SK-N-DZ (cell line): Measurements from ENCODE around the gene PARD3B.

Experiments
- DNase-seq: peaks from one replicate; pipeline ENCODE4 v3.0.0-alpha.2; 2015; ENCODE audit warnings: low spot score

The PARD3B gene

DNA sequence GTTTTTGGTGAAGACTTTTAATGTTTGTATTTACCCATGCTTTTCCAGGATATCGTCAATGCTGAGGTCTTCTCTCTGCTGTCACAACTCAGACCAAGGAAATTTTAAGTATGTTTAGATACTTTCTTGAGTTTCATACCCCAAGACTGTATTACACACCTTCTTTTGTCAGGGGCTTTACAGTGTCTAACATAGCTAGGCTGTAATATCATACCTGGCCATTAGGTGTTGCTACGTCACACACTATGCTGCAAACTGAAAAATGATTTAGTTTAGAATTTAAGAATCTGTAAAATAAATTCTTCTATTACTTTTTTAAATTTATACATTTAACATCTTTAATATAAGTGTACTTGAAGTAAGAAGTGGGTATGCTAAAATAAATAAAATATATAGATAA, 778.7 kb downstream of the PARD3B start:
- DNase-seq = no peak

DNA sequence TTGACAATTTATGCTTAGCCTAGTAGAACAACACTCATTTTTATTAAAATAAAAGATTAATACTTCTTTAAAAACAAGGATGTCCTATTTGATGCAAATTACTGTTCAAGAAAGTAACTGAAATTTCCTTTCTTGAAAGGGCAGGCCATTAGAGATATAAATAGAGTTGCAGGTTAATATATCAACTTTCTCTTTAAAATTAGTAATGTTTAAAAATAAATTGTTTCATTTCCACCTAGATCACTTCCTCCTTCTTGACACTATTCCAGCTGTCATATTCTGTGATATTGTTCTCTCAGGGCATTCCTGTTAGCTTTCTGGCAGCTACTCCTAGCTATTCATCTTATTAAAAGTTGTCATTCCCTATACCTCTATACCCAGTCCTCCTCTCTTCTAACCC, 779.1 kb downstream of the PARD3B start:
- DNase-seq = no peak

DNA sequence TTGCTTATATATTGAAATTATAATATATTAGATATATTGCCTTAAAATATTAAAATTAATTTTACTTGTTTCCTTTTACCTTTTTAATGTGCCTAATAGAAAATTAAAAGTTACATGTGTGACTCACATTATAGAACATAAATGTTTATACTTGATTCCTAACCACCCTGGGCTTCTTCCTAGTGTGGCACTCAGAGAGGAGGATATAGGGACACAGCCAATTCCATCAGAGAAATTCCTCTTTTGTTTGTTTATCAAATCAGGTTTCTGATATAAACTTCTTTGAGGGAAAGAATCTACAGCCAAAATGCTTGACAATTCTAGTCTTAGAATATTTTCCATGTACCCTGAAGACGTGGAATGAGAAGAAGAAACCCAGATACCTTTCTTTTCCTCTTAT, 788.1 kb downstream of the PARD3B start:
- no peak for DNase-seq

DNA sequence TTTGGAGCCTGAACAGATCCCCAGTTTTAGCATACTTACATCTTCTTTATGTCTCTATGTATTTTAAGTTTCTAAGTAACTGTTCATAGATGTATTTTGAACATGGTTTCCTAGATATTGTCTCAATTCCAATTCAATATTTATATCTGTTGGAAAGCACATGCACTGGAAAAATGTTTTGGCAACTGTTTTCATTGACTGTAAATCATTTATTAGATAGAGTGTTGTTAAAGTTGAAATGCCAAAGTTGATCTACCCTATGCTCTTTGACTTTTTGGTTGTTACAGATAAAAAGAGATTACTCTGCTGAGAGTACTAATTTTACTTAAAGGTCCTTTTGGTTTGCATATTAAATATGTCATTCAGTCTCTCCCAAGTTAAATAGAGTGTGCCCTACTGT, 792.0 kb downstream of the PARD3B start:
- DNase-seq = no peak

DNA sequence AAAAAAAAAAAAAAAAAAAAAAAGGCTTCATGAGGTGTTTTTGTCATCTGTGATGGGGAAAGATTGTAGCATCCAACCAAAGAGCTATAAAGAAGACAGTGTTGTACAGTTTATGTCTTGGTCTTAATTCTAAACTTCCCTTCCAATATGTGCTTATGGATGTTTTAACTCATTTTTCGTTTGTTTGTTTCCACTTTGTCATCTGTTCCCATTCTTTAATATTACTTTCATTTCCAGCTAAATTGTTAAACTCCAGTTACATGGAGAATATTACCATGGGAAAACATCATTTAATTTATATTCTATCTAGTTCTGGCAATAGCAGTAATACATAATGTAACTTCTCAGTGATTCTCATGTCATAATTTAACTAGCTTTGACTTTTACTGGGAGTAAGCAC, 792.9 kb downstream of the PARD3B start:
- DNase-seq = no peak

DNA sequence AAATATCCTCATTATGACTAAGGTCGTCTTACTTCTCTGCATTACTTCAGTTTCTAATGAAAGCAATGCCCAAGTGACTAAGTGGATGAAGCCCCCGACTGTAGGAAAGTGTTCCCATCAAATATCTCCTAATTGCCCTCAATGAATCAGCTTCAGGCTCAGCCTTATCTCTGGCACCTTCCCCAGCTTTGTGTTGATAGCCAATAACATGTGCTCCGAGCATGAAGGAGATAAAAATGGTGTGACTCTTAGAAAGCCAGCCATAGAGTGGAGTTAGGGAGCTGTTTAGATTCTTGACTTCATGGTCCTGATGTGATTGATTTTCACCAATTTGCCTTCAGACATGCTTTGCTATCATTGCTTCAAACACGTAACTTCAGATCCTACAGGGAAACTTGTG, 797.8 kb downstream of the PARD3B start:
- DNase-seq = no peak

DNA sequence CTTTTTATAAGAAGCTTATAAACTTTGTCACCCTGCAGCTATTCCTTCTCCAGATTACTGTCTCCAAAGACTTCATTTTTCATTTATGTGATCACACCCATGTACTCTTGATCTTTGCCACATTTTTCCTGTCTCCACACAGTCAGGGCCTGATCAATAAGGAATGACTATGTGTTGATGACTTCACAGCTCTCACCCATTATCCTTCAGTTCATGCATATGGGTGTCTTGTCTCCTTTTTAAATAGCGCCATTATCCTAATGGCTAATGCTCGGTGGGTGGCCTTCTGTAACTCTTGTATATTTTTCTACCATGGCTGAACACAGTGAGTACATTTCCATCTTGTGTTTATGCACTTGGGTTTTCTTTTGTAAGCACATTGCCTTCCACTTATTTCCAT, 801.4 kb downstream of the PARD3B start:
- DNase-seq = no peak

DNA sequence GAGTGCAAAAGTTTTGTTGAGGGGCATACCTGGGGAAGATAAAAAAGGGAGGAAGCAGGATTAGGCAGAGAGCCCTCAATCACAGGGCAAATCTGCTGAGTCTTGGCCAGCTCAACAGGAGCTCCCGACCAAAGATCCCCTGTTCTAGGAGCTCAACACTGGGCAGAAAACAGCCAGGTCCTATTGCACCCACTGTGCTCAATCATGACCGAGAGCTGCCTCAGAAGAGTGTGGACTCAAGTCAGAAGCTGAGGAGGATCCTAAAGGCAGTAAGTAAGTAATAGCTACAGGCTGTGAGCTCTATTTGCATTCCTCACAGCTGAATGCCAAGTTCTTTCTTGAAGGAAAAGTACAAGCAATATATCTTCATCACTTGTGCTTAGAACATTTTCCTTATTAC, 802.6 kb downstream of the PARD3B start:
- no peak for DNase-seq

DNA sequence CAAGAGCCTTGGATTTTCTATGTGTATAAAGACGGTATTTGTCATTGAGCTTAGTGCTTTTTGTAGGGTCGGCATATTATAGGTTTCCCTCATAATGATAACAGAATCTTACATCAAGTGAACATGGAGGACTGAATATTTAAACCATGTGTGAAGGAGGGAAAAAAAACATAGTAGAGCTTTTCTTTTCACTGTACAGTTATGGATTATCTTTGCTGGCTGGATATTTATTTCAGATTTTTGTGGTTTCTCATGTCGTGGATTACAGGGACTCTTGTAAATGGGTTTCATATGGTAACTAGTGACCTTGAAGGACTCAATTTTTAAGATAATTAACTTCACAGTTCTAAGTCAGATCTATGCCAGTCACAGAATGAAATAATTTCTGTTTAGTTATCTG, 806.8 kb downstream of the PARD3B start:
- no peak for DNase-seq

DNA sequence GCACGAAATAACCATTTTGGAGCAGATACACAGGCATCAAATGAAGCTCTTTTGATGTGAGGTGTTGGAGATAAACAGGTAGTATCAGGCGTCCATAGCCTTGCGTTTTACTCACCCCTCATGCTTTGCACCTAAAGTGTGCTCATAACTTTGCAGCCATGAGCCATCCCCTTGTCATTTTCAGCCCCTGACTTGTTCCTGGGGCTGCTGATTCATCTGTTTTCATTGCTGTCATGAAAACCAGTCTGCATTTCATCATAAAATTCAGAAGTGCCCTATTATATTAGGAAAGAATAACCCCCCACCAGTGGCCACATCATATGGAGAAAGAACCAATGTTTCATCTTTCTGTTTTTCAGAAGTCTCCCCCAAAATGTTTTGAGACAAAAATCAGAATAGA, 807.3 kb downstream of the PARD3B start:
- DNase-seq = peak; percentile 14

DNA sequence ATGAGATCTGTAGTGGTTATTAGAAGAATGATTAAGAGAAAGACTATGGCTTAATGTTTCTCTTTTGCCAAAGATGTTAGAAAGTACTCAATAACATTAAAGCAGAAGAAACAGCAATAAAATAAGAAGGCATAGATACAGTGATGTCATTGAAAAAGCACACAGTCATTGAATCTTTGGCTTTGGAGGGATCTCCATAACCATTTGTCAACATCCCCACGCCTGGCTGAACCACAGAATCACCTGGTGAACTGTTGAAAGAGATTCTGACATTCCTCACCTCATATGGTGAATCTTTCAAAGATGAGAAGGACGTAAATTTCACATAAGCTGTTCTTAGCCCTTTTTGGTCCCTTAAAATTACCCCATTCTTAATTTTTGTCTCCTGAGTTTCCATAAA, 812.5 kb downstream of the PARD3B start:
- no peak for DNase-seq

DNA sequence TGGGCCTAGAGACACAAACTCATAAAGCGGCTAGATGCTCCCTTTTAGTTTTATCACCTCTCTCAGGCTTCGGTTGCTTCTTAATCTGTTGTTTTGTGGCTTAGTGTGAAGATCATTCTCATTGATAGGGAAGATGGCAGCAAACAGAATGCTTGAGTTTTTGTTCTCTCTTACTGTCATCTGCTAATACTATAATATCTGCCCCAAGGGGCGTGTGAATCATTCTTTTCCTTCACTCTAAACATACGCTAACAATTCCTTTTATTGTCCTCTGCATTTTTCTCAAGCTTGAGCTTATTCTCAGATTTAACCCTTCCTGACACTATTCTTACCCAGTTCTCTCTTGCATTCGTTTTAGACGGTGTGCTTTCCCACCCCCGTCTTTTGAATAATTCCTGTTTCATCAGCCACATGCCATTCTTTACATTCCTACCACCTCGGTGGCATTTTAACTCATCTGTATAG, 813.1 kb downstream of the PARD3B start:
- DNase-seq = no peak

DNA sequence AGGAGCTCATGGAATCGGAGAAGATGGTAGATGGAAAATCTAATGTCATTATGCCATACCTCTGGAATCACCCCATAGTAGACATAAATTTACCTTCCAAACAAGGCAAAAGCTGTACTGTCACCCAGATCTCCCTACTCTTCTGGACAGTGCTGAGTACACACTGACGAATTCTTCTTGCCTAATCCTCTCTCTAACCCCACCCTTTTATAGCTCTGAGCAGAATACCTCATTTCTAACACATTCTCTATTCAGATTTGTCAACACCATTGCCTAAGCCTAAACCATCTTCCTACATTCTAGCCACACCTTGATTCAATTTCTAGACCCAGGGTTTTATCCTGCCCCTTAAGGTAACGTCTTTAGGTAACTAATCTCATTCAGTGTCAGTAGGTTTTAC, 816.0 kb downstream of the PARD3B start:
- no peak for DNase-seq

DNA sequence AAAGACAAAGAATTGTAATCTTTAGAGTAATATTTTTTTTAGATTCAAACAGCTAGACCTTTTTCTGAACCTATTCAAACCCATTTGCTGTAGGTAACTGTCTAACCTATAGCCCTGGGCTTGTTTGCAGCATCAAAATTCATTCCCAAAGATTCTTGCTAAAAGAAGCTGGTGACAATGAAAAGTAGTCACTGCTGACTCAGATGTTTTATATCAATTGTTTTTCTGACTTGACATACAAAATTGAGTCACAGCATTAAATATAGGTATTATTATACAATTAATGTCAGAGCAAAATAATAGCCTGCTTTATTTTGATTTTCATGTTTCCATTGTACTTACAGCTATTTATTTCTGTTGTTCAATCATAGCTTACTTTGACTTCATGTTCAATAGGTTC, 816.7 kb downstream of the PARD3B start:
- DNase-seq = no peak

DNA sequence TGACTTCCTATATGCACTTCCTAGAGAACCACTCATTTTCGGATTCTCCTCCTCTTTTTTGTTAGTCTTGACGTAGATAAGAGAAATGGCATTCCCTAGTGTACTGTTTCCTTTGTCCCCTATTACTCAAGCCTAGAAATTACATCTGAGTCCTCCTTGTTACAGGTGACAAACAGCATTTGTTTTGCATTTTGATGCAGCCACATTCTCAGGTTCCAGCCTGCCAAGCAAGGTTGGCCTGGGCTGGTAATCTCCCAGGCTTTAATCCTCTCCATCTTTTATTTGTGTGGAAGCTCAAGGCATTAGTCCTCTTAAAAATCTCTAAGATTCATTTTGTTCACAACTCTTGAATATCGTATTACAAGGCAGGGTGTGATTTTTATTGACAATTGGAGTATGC, 819.0 kb downstream of the PARD3B start:
- no peak for DNase-seq

DNA sequence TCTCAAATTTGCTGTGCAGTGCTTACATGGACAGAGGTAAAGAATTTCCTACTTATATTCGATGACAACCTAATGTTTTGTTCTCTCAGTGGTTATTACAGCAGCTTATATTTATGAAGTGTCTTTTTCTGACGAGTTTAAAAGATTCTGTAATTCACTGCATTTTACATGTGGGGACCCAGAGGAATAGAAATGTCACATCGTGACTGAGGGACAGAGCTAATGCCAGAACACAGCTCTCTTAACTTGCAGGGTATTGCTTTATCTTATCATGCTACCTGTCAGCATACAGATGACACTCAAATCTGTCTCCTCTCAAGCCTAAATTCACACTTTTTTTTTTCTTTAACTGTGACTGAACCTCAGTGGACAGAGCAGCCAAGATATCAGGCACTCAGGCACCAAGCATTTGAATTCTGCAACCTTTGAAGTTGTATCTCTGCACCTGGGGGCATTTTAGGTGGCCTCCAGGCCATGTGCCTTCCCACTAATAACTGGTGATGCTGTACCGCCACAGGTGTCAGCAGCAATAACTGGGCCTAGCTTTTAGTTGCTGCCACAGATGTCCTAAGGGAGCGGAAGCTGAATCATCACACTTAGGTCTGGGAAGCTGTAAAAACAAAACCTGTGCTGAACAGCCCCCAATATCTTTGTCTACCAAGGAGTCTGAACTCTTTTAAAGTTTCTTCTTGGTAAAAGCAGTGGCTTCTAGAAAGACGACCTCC, 821.2 kb downstream of the PARD3B start:
- no peak for DNase-seq

DNA sequence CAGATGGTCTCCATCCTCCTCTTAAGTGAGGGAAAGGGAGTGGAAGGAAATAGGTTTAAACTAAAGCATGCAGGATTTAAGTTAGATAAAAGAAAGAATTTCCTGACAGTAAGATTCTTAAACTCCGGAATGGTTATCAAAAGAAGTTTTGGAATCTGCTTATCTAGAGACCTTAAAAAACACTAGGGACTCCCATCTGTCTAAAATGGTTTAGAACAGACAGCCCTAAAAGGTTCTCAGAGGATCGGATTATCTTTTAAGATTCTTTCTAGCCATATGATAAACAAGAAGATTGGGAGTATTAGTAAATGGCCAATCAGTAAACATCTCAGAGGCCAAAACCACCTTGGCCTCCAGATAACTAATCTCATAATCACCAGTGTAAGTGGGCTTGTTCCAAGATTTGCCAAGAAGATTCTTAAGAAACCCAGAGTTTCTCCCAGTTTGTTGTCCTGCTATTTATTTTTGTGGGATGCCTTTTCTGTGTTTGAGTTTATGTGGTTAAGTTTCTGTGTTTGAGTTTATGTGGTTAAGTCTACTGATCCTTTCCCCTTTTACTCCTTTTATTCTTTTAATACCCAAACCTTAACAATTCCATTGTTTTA, 822.2 kb downstream of the PARD3B start:
- no peak for DNase-seq

DNA sequence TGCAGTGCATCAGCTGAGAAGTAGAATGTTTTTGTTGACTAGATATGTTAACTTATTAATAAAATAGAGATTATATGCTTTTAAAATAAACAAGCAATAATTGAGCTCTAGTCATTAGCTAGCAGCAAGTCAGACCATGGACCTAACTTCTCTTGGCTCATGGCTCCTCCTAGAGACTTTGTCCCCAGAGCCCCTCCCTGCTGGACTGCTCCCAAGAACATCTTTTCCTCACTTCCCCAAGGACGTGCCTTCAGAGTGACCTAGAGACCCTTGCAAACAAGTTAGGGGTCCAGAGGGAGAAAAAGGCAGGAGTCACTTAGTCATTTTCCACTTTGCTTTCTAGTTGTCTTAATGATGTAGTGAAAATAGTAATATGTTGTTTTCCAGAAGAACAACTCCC, 824.5 kb downstream of the PARD3B start:
- DNase-seq = no peak

DNA sequence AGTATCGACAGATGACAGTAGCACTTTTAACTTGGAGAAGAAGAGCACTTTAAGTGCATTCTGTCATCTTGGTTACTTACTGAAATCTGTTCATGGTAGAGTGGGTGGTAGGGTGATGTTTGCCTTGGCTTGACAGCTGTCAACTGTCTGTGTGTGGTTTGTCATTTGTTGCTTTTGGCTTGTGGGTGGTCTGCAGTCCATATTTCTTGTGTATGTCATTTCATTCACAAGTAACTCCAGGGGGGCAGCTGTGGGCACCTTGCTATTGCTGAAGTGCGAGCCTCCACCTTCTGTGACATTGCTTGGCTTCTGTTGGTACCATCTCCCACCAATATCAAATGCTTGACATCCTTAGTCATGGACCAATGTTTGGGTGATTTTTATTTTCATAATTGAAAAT, 825.5 kb downstream of the PARD3B start:
- no peak for DNase-seq

DNA sequence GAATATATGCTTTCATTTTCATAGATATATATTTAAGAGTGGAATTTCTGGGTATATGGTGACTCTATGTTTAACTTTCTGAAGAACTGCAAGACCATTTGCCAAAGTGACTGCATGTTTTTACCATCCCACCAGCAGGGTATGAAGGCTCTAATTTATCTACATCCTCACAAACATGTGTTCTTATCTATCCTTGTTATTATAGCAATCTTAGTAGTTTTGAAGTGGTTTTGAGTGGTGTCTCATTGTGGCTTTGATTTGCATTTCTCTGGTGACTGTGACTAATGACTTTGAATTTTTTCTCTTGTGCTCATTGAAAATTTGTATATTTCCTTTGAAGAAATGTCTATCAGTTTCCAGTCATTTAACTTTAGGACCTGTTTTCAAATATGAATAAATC, 826.9 kb downstream of the PARD3B start:
- no peak for DNase-seq

DNA sequence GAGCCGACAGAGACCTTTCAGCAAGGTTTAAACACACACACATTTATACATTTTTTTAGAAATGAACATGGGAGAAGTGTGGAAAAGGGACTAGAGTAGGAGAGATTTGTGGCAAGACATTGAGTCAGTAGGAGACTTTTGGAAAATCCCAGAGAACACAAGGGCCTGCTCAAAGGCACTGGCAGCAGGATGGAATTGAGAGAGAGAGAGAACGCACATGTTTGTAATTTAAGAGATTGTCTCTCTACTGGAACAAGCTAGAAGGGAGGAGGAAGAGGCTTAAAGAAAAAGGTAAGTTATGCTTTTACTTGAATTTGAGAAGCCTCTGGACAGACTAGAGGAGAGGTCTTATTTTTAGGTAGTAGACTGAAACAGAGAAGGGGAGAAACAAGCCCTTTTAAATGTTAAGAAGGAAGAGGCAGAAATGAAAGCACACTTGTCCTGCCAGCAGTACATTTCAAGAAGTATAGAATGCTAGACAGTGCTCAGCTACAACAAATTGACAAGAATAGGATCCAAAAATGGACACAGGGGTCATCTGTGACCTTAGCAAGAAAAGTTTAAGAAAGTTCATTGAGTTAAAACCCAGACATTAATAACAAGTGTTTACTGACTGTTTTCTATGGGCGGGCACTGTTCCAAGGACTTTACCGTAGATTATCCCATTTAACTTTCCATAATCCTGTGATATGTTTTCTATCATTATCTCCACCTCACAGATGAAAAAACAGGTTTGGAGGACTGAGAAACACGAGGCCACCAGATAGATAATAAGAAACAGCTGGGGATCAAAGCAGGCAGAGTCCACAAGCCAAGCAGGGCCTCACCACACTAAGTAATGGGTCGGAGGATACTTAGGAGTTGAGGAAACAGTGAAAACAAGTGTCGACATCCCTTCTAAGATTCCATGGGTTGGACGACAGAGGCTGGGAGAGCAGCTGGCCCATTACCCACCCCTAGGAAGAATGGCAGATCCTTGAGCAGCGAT, 830.5 kb downstream of the PARD3B start:
- DNase-seq = no peak

DNA sequence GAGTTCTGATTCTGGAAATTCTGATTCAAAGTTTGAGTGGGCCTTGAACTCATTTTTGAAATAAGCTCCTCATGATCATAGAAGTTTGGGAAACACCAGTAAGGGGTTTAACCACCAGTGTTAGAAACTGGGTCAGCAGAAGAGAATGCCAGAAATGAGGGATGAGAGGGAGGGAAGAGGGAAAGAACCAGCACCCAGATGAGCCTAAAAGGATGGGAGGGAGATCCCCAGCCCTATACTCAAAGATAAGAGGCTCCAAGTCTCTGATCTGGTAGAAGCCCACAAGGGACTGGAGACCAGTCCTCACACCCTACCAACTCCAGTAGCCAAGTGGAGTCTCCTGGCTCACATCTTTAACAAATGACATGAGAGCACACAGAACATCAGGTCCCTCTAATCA, 832.0 kb downstream of the PARD3B start:
- no peak for DNase-seq
